ENCODE results near the gene DDAH2.

DNA sequence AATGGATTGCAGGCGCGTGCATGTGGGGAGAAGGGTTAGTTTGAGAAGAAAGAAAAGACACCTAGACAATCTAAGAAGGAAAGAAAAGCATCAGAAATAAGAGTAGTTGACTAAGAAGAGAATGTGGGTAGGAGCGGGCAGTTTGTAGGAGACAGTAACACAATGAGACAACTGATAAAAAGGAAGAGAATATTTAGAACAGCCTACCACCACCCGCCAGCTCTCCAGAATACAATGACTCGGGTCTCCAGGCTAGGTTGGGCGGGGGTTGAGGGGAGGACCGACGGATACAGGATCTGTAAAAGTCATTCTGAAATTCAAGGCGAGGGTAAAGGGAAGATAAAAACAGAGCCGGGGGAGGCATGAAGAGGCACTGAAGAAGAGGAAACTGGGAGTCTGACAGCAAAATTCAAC is 26.7 kb downstream of the DDAH2 start:
- TF ChIP-seq YY1 (IDR thresholded peaks at IDR 0.05; ENCODE audit: low read depth) (no peak), FOXM1 (IDR thresholded peaks at IDR 0.05; ENCODE audit: borderline replicate concordance, low read depth) (no peak), EP300 (IDR thresholded peaks at IDR 0.05; ENCODE audit: borderline replicate concordance) (no peak), RAD21 (IDR thresholded peaks at IDR 0.05; ENCODE audit: low read depth) (no peak), CREB1 (IDR thresholded peaks at IDR 0.05; ENCODE audit: low read depth) (no peak), TCF12 (IDR thresholded peaks at IDR 0.05; ENCODE audit: low read depth) (no peak), CEBPB (IDR thresholded peaks at IDR 0.05) (no peak), TAF1 (IDR thresholded peaks at IDR 0.05; ENCODE audit: low read depth) (no peak), TEAD4 (IDR thresholded peaks at IDR 0.05) (no peak), NFIC (IDR thresholded peaks at IDR 0.05) (no peak), EGR1 (IDR thresholded peaks at IDR 0.05) (no peak)
- TF ChIP-seq, protein P1, sequence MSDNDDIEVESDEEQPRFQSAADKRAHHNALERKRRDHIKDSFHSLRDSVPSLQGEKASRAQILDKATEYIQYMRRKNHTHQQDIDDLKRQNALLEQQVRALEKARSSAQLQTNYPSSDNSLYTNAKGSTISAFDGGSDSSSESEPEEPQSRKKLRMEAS (IDR thresholded peaks at IDR 0.05) = no peak
- TF ChIP-seq, protein P2, sequence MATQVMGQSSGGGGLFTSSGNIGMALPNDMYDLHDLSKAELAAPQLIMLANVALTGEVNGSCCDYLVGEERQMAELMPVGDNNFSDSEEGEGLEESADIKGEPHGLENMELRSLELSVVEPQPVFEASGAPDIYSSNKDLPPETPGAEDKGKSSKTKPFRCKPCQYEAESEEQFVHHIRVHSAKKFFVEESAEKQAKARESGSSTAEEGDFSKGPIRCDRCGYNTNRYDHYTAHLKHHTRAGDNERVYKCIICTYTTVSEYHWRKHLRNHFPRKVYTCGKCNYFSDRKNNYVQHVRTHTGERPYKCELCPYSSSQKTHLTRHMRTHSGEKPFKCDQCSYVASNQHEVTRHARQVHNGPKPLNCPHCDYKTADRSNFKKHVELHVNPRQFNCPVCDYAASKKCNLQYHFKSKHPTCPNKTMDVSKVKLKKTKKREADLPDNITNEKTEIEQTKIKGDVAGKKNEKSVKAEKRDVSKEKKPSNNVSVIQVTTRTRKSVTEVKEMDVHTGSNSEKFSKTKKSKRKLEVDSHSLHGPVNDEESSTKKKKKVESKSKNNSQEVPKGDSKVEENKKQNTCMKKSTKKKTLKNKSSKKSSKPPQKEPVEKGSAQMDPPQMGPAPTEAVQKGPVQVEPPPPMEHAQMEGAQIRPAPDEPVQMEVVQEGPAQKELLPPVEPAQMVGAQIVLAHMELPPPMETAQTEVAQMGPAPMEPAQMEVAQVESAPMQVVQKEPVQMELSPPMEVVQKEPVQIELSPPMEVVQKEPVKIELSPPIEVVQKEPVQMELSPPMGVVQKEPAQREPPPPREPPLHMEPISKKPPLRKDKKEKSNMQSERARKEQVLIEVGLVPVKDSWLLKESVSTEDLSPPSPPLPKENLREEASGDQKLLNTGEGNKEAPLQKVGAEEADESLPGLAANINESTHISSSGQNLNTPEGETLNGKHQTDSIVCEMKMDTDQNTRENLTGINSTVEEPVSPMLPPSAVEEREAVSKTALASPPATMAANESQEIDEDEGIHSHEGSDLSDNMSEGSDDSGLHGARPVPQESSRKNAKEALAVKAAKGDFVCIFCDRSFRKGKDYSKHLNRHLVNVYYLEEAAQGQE (IDR thresholded peaks at IDR 0.05; ENCODE audit: low read depth) = no peak
- TF ChIP-seq, protein P3, sequence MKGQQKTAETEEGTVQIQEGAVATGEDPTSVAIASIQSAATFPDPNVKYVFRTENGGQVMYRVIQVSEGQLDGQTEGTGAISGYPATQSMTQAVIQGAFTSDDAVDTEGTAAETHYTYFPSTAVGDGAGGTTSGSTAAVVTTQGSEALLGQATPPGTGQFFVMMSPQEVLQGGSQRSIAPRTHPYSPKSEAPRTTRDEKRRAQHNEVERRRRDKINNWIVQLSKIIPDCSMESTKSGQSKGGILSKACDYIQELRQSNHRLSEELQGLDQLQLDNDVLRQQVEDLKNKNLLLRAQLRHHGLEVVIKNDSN (IDR thresholded peaks at IDR 0.05) = no peak

All from Ishikawa (cell line).